PC-3 (cell line): ENCODE measurements around the gene PRM2. TPM values are rescaled to one million over a fixed set of nuclear protein-coding genes. Genes with fewer than 3 reads are reported as not detected.

ENCODE experiments used
- ATAC-seq: fragments of 200-7000 bp; cut with Tn5 transposase; 2 replicates; pipeline ENCODE4 v1.9.1; 2020; ENCODE audit warnings: mild to moderate bottlenecking, moderate library complexity
- BruUV-seq: library from RNA; stranded (reverse); fragments of 400-500 nt; replicated peaks from 2 replicates; lab custom pipeline; 2021; lab: Mats Ljungman, UMichigan
- CTCF ChIA-PET: fragments of 300-600 bp; sonication (Branson Sonifier 250); formaldehyde crosslinking; loops from one replicate; lab custom pipeline; 2022; ENCODE audit warnings: antibody characterized with exemption; lab: Charles Lee
- POLR2A ChIA-PET: fragments of 300-600 bp; sonication (Branson Sonifier 250); formaldehyde crosslinking; loops from one replicate; lab custom pipeline; 2022; ENCODE audit warnings: antibody characterized with exemption; ENCODE audit not compliant: unreplicated experiment; lab: Charles Lee
- DNase-seq: peaks from one replicate; pipeline ENCODE4 v3.0.0-alpha.2; 2015
- H2AFZ ChIP-seq: fragments of 300-600 bp; sonication (generic); 2 replicates; pipeline ENCODE4 v1.6.0; 2016; ENCODE audit warnings: antibody characterized with exemption, low read length
- H3F3A ChIP-seq: fragments of 300-600 bp; sonication (generic); one replicate; pipeline ENCODE4 v1.6.0; 2017; ENCODE audit warnings: antibody characterized with exemption, low read length, control low read depth, mild to moderate bottlenecking; ENCODE audit not compliant: unreplicated experiment
- H3K27ac ChIP-seq: fragments of 300-600 bp; sonication (generic); 2 replicates; pipeline ENCODE4 v1.5.1; 2016; ENCODE audit warnings: mild to moderate bottlenecking, low read length
- H3K27me3 ChIP-seq: fragments of 300-600 bp; sonication (generic); 2 replicates; pipeline ENCODE4 v1.6.1; 2016; ENCODE audit warnings: low read length, mixed read lengths
- H3K36me3 ChIP-seq: fragments of 300-600 bp; sonication (generic); 2 replicates; pipeline ENCODE4 v1.6.1; 2016; ENCODE audit warnings: low read depth, mixed run types, low read length, mixed read lengths
- H3K4me1 ChIP-seq: fragments of 300-600 bp; sonication (generic); 2 replicates; pipeline ENCODE4 v1.5.1; 2016; ENCODE audit warnings: low read length; ENCODE audit not compliant: insufficient read depth
- H3K4me2 ChIP-seq: fragments of 300-600 bp; sonication (generic); 2 replicates; pipeline ENCODE4 v1.6.0; 2016; ENCODE audit warnings: low read length
- H3K4me3 ChIP-seq: fragments of 300-600 bp; sonication (generic); 2 replicates; pipeline ENCODE4 v1.5.1; 2016; ENCODE audit warnings: mild to moderate bottlenecking, low read length, mixed read lengths
- H3K79me2 ChIP-seq: fragments of 300-600 bp; sonication (generic); 2 replicates; pipeline ENCODE4 v1.6.1; 2017; ENCODE audit warnings: low read length, mixed read lengths
- H3K9ac ChIP-seq: fragments of 300-600 bp; sonication (generic); 2 replicates; pipeline ENCODE4 v1.6.0; 2016; ENCODE audit warnings: mild to moderate bottlenecking, low read length
- H3K9me2 ChIP-seq: fragments of 300-600 bp; sonication (generic); replicated peaks from 2 replicates; pipeline ENCODE4 v1.6.1; 2016; ENCODE audit warnings: mixed run types, low read length, mixed read lengths
- H3K9me3 ChIP-seq: fragments of 300-600 bp; sonication (generic); 2 replicates; pipeline ENCODE4 v1.6.1; 2016; ENCODE audit warnings: low read length, mixed read lengths
- H4K20me1 ChIP-seq: fragments of 300-600 bp; sonication (generic); 2 replicates; pipeline ENCODE4 v1.6.1; 2016; ENCODE audit warnings: low read length, mixed read lengths
- EZH2 ChIP-seq: fragments of 300-600 bp; sonication (generic); IDR thresholded peaks from one replicate; pipeline ENCODE4 v1.6.1; 2017; ENCODE audit warnings: antibody characterized with exemption, mild to moderate bottlenecking, low read length; ENCODE audit not compliant: unreplicated experiment
- EZH2phosphoT487 ChIP-seq: fragments of 300-600 bp; sonication (generic); IDR thresholded peaks from 2 replicates; pipeline ENCODE4 v1.6.1; 2018; ENCODE audit warnings: mild to moderate bottlenecking, antibody characterized with exemption, low read length, borderline replicate concordance
- intact Hi-C: fragments of 100-400 bp; cut with micrococcal nuclease; formaldehyde crosslinking; loops from 2 replicates; pipeline ENCODE4 v1.9.0; 2023
- total RNA-seq: library from RNA; depleted of rRNA; stranded (reverse); fragments of >200 nt; gene quantifications from 2 replicates; pipeline ENCODE4 v1.2.3, GENCODE V29; 2014
- TF ChIP-seq, protein P1 (sequence below): fragments of 300-600 bp; sonication (generic); conservative IDR thresholded peaks from 2 replicates; pipeline ENCODE4 v1.5.1; 2017; ENCODE audit warnings: antibody characterized with exemption, low read depth, mild to moderate bottlenecking, low read length

The PRM2 gene
- total RNA-seq, 1 experiment from 2014 or later, result not detected

DNA sequence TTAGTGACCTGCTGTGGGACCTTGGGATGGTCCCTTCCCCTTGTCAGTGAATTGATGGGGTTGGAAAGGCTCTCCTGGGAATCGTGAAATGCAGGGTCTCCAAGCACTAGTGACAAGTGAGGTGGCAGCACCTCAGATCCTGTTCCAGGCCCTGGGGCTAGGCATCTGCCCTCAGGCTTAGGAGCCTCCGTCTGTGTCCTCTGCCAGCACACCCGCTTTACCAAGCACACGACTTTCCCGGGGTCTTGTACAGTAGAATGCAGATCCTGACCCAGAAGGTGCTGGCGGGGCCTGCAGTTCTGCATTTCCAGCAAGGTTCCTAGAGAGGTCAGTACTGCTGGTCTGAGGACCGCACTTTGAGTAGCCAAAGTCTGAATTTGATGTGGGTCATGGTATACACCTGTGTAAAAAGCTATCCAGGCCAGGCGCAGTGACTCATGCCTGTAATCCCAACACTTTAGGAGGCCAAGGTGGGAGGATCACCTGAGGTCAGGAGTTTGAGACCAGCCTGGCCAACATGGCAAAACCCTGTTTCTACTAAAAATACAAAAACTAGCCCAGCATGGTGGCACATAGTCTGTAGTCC lies 38.1 kb upstream of the PRM2 start:
- DNase-seq (no peak), ATAC-seq (no peak)
- Histone ChIP-seq H3K36me3 (no peaks in the 10 kb centered on the region), H4K20me1 (no peaks in the 10 kb centered on the region), H3K9me3 (no peaks in the 10 kb centered on the region), H3K4me3 (no peak overlapping the region), H3F3A (no peaks in the 10 kb centered on the region), H3K4me2 (no peak overlapping the region), H3K27ac (no peak overlapping the region), H3K79me2 (no peaks in the 10 kb centered on the region), H3K9ac (no peak overlapping the region), H3K27me3 (no peaks in the 10 kb centered on the region), H3K9me2 (no peaks in the 10 kb centered on the region), H3K4me1 (peaks cover 8% of the 10 kb centered on the region; the same call in 1 of the 2 replicates), H2AFZ (no peak overlapping the region)
- TF ChIP-seq, protein P1, sequence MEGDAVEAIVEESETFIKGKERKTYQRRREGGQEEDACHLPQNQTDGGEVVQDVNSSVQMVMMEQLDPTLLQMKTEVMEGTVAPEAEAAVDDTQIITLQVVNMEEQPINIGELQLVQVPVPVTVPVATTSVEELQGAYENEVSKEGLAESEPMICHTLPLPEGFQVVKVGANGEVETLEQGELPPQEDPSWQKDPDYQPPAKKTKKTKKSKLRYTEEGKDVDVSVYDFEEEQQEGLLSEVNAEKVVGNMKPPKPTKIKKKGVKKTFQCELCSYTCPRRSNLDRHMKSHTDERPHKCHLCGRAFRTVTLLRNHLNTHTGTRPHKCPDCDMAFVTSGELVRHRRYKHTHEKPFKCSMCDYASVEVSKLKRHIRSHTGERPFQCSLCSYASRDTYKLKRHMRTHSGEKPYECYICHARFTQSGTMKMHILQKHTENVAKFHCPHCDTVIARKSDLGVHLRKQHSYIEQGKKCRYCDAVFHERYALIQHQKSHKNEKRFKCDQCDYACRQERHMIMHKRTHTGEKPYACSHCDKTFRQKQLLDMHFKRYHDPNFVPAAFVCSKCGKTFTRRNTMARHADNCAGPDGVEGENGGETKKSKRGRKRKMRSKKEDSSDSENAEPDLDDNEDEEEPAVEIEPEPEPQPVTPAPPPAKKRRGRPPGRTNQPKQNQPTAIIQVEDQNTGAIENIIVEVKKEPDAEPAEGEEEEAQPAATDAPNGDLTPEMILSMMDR, result no peak
- TF ChIP-seq EZH2phosphoT487 (no peak), EZH2 (no peak)
- ChIA-PET POLR2A (no interaction called here), CTCF (no interaction called here)
- BruUV-seq, result no TSS peak
- intact Hi-C loops, result no loop called here

DNA sequence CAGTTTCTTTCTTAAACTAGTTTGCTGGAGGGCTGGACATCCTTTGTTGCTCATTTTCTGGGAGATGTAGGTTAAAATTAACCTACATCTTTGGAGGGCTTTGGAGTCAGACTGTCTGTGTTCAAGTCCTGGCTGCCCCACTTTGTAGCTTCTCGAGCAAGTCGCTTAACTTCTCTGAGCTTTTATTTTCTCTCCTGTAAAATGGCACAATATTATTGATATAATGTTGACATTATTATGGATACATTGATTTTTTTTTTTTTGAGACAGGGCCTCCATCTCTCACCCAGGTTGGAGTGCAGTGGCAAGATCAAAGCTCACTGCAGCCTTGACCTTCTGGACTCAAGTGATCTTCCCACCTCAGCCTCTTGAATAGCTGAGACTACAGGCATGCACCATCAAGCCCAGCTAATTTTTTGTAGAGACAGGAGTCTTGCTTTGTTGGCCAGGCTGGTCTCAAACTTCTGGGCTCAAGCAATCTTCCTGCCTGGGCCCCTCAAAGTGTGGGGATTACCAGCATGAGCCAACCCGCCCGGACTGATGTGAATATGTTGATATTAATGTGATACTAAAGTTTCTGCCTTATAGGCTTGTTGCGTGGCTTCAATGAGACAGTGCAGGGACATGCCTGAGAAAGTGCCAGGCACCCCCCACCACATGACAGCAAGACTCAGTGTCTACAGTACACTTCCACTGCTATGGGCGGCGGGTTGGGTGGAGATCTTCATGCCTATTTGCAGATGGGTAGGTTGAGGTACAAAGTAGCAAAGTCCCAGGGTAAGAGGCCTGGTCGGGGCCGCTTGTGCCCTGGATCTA lies 37.4 kb upstream of the PRM2 start:
- no peak for TF ChIP-seq EZH2phosphoT487
- no peak overlapping the region for H3K27ac ChIP-seq

DNA sequence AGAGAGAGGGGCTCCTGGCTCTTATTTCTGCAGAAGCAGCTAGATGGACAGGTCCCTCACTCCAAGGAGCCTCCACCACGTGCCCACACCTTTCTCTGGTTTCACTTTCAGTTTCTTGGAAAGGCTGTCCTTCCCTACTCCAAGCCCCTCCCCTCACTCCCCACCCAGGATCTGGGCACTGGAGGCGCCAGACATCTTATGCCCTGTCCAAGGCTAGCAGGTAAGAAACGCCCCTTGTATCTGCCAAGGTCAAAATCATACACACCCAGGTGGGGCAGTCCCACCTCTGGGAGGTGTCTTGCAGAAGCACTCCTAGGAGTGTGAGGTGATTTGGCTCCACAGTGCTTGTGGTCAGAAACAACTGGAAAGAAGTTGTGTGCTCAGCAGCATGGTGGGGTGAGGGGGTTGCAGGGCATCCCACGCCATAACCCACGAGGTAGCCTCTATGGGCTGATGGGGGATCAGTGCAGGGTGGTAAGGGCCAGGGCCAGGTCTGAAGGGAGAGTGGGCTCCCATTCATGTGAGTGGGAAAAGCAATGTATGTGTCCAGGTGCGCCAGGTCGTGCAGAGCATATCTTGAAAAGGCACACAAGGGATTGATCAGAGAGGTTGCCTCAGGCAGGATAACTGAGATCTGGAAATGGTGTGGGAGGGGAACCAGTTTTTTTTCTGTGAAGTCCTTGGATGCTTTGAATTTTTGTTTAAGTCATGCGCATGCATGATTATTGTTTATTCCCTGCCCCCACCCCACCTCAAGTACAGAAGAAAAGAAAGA lies 36.6 kb upstream of the PRM2 start:
- peak; percentile 36 for DNase-seq
- intact Hi-C loops, result no loop called here
- Histone ChIP-seq H3K9me2 (no peaks in the 10 kb centered on the region), H3F3A (no peaks in the 10 kb centered on the region), H3K4me3 (no peak overlapping the region), H3K4me1 (peaks cover 8% of the 10 kb centered on the region; the same call in 1 of the 2 replicates), H4K20me1 (no peaks in the 10 kb centered on the region), H3K9ac (no peak overlapping the region), H3K27ac (no peak overlapping the region), H3K9me3 (no peaks in the 10 kb centered on the region), H3K36me3 (no peaks in the 10 kb centered on the region), H3K27me3 (no peaks in the 10 kb centered on the region), H2AFZ (peak overlapping the region; percentile 57), H3K79me2 (no peaks in the 10 kb centered on the region), H3K4me2 (peak overlapping the region; percentile 53)
- BruUV-seq, result no TSS peak
- ChIA-PET CTCF (no interaction called here), POLR2A (no interaction called here)
- peak; percentile 71 for ATAC-seq
- TF ChIP-seq, protein P1, result no peak
- TF ChIP-seq EZH2phosphoT487 (no peak), EZH2 (no peak)

More for the DNA sequence above, 37.4 kb upstream of the PRM2 start:
- BruUV-seq, result no TSS peak
- no peak for ATAC-seq
- H3K79me2 ChIP-seq, result no peaks in the 10 kb centered on the region
- H3F3A ChIP-seq, result no peaks in the 10 kb centered on the region
- no peak overlapping the region for H2AFZ ChIP-seq
- H3K9ac ChIP-seq, result no peak overlapping the region
- no peak overlapping the region for H3K4me2 ChIP-seq
- no peak for DNase-seq
- intact Hi-C loops, result no loop called here
- H3K27me3 ChIP-seq, result no peaks in the 10 kb centered on the region
- no peaks in the 10 kb centered on the region for H3K36me3 ChIP-seq
- POLR2A ChIA-PET, result no interaction called here
- no peaks in the 10 kb centered on the region for H4K20me1 ChIP-seq
- no peak overlapping the region for H3K4me3 ChIP-seq
- peaks cover 8% of the 10 kb centered on the region; the same call in 1 of the 2 replicates for H3K4me1 ChIP-seq
- CTCF ChIA-PET, result no interaction called here
- no peaks in the 10 kb centered on the region for H3K9me2 ChIP-seq
- no peaks in the 10 kb centered on the region for H3K9me3 ChIP-seq
